Panc1 (cell line): ENCODE results near the gene SUPT5H. TPM values are rescaled to one million over a fixed set of nuclear protein-coding genes. Genes with fewer than 3 reads are reported as not detected.
"Not testable (repeated sequence)": the region's sequence is repeated elsewhere in the genome, so short reads cannot be mapped to it uniquely, and the experiment has no call there.

Experiments
- ATAC-seq: fragments of 200-7000 bp; cut with Tn5 transposase; 2 replicates; pipeline ENCODE4 v1.9.1; 2020; ENCODE audit warnings: mild to moderate bottlenecking, moderate library complexity
- BruUV-seq: library from RNA; stranded (reverse); fragments of 400-500 nt; replicated peaks from 2 replicates; lab custom pipeline; 2021; lab: Mats Ljungman, UMichigan
- CTCF ChIA-PET: fragments of 300-600 bp; sonication (Branson Sonifier 250); formaldehyde crosslinking; loops from one replicate; lab custom pipeline; 2022; ENCODE audit warnings: antibody characterized with exemption; lab: Charles Lee
- POLR2A ChIA-PET: fragments of 300-600 bp; sonication (Branson Sonifier 250); formaldehyde crosslinking; loops from one replicate; lab custom pipeline; 2022; ENCODE audit warnings: antibody characterized with exemption; lab: Charles Lee
- DNase-seq: peaks from one replicate; pipeline ENCODE4 v3.0.0-alpha.2; 2010; ENCODE audit warnings: low read depth, low spot score
- H3K27ac ChIP-seq: 2 replicates; pipeline ENCODE4 v1.5.1; 2011; ENCODE audit warnings: mild to moderate bottlenecking, low read length, inconsistent platforms
- H3K27me3 ChIP-seq: fragments of 200-500 bp; sonication (Bioruptor generic); 2 replicates; pipeline ENCODE4 v1.6.0; 2014; ENCODE audit warnings: low read length, inconsistent platforms; ENCODE audit not compliant: control insufficient read depth, insufficient read depth
- H3K36me3 ChIP-seq: fragments of 200-500 bp; sonication (Bioruptor generic); 2 replicates; pipeline ENCODE4 v1.5.1; 2014; ENCODE audit warnings: inconsistent platforms, mild to moderate bottlenecking, low read length, moderate library complexity; ENCODE audit not compliant: control insufficient read depth, insufficient read depth
- H3K4me1 ChIP-seq: 2 replicates; pipeline ENCODE4 v1.5.1; 2011; ENCODE audit warnings: inconsistent platforms, mild to moderate bottlenecking, low read length, moderate library complexity; ENCODE audit not compliant: control insufficient read depth, insufficient read depth
- H3K4me3 ChIP-seq, 2 experiments: 2 replicates each; pipeline ENCODE4 v1.5.1; 2011 to 2012; ENCODE audit warnings: low read depth in 2 of 2, low read length in 2 of 2, mild to moderate bottlenecking in 2 of 2, inconsistent platforms in 1 of 2, moderate library complexity in 1 of 2
- H3K9me3 ChIP-seq: fragments of 200-500 bp; sonication (Bioruptor generic); 2 replicates; pipeline ENCODE4 v1.5.1; 2014; ENCODE audit warnings: low read depth, mild to moderate bottlenecking, inconsistent platforms, low read length, moderate library complexity; ENCODE audit not compliant: control insufficient read depth, insufficient read depth
- POLR2AphosphoS5 ChIP-seq: IDR thresholded peaks from 2 replicates; pipeline ENCODE4 v1.6.1; 2012; ENCODE audit warnings: mild to moderate bottlenecking, low read depth, low read length, moderate library complexity
- REST ChIP-seq, 2 experiments: IDR thresholded peaks; 2 replicates each; pipeline ENCODE4 v1.6.1; 2011 to 2012; ENCODE audit warnings: low read depth in 2 of 2, control low read depth in 1 of 2, low read length in 1 of 2, mild to moderate bottlenecking in 1 of 2, moderate library complexity in 1 of 2; ENCODE audit not compliant: insufficient read depth in 1 of 2
- SIN3A ChIP-seq: IDR thresholded peaks from 2 replicates; pipeline ENCODE4 v1.6.1; 2012; ENCODE audit warnings: low read depth, mild to moderate bottlenecking, low read length, moderate library complexity, borderline replicate concordance; ENCODE audit not compliant: insufficient read depth
- TCF7L2 ChIP-seq: IDR thresholded peaks from 2 replicates; pipeline ENCODE4 v1.6.1; 2011; ENCODE audit warnings: mild to moderate bottlenecking, low read depth, low read length, inconsistent platforms
- in situ Hi-C: cut with HindIII; loops from 2 replicates; pipeline ENCODE4 v1.10.0; 2016; ENCODE audit warnings: low sequenced_read_pairs, low pct_unique_long_range_greater_than_20kb
- intact Hi-C: fragments of 100-400 bp; cut with micrococcal nuclease; formaldehyde crosslinking; loops from one replicate; pipeline ENCODE4 v1.10.0; 2022; ENCODE audit not compliant: unreplicated experiment
- total RNA-seq: library from RNA; stranded (reverse); gene quantifications from one replicate; pipeline ENCODE4 v1.2.1, GENCODE V29; 2021; ENCODE audit not compliant: unreplicated experiment
- TF ChIP-seq, protein P1 (sequence below): fragments of 450-650 bp; IDR thresholded peaks from 2 replicates; pipeline ENCODE4 v1.5.1; 2017; ENCODE audit warnings: mild to moderate bottlenecking

SUPT5H gene
- total RNA-seq, 1 experiment from 2014 or later: 1,614 TPM

DNA sequence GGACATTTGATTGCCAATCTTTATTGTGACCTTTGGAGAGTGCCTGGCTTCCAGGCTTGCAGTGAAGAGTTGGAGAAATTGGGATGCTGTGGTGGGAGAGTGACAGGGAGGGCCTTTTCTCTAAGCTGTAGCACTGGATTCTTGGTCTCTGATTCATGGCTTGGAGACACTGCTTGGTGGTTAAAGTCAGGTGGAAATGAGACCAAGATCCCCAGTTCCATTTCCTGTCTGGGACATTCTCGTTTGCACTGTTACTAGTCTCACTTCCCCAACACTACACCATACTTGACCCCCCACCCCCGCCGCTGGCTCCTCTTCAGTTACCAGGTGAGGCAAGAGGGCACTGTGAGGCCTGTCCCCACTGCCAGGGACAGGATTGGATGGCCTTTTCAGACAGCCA lies 2.9 kb downstream of the SUPT5H start:
- Histone ChIP-seq H3K4me1 (peaks cover 31% of the 10 kb centered on the region), H3K4me3 (peak overlapping the region in 1 of 2 experiments; percentile 1; a peak in 2 of 4 replicates), H3K36me3 (peaks cover 31% of the 10 kb centered on the region), H3K27ac (peak overlapping the region; percentile 4), H3K9me3 (no peaks in the 10 kb centered on the region), H3K27me3 (no peaks in the 10 kb centered on the region)
- CTCF ChIA-PET: interaction anchor here (0.7 to 4.6 kb wide), 10 partner anchors 9 to 222 kb away, joined by 3 to 36 read pairs (median 6); partner anchors contain the start of genes EID2, EID2B and RPS16
- intact Hi-C loops (no loop called here), in situ Hi-C loops (no loop called here)
- TF ChIP-seq, protein P1, sequence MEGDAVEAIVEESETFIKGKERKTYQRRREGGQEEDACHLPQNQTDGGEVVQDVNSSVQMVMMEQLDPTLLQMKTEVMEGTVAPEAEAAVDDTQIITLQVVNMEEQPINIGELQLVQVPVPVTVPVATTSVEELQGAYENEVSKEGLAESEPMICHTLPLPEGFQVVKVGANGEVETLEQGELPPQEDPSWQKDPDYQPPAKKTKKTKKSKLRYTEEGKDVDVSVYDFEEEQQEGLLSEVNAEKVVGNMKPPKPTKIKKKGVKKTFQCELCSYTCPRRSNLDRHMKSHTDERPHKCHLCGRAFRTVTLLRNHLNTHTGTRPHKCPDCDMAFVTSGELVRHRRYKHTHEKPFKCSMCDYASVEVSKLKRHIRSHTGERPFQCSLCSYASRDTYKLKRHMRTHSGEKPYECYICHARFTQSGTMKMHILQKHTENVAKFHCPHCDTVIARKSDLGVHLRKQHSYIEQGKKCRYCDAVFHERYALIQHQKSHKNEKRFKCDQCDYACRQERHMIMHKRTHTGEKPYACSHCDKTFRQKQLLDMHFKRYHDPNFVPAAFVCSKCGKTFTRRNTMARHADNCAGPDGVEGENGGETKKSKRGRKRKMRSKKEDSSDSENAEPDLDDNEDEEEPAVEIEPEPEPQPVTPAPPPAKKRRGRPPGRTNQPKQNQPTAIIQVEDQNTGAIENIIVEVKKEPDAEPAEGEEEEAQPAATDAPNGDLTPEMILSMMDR: no peak
- TF ChIP-seq REST (IDR thresholded peaks at IDR 0.05; ENCODE audit: insufficient read depth in 1 of 2, low read depth in 2 of 2, low read length in 1 of 2): no peak
- TF ChIP-seq TCF7L2: no peak
- BruUV-seq: no TSS peak
- ATAC-seq: no peak
- peak; percentile 95 for DNase-seq
- POLR2A ChIA-PET: interaction anchor here (0.5 to 9.0 kb wide), 10 partner anchors 15 to 857 kb away, joined by 3 to 254 read pairs (median 3); partner anchors contain the start of gene RPS16

DNA sequence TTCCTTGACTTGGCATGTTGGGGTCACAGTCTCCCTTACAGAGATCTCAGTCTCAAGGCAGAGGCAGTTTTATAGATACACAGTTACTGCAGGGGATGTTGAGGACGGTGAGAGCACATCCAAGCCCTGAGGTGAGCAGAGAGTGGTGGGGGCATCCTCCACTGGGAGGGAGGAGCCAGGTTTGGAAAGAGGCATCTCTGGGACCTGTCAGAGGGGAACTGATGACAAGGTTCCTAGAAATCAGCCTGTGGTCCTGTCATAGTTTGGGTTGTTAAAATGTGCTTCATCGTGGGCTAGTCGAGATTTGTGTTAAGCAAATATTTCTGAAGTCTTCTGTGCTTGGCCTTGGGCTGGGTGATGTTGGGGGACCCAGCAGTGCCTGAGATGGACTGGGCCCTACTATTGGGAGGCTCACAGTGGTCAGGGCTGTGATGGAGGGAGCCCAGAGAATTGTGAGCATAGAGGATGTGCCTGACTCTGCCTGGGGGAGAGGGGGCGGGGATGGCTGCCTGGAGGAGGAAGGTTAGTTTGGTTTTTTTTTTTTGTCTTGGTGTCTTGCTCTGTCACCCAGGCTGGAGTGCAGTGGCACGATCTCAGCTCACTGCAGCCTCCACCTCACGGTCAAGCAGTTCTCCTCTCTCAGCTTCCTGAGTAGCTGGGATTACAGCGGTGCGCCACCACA lies 3.9 kb downstream of the SUPT5H start:
- in situ Hi-C loops: no loop called here
- Histone ChIP-seq H3K4me3 (no peak overlapping the region), H3K9me3 (no peaks in the 10 kb centered on the region), H3K27ac (no peak overlapping the region), H3K36me3 (peaks cover 40% of the 10 kb centered on the region), H3K27me3 (no peaks in the 10 kb centered on the region), H3K4me1 (peaks cover 31% of the 10 kb centered on the region)
- ChIA-PET CTCF (interaction anchor here (0.5 to 4.6 kb wide), 12 partner anchors 9 to 300 kb away, joined by 3 to 36 read pairs (median 6); partner anchors contain the start of genes EID2 and RPS16), POLR2A (interaction anchor here (0.5 to 9.0 kb wide), 14 partner anchors 16 to 888 kb away, joined by 3 to 254 read pairs (median 7); partner anchors contain the start of genes EID2B and RPS16)
- intact Hi-C loops: no loop called here
- no TSS peak for BruUV-seq
- ATAC-seq: no peak
- TF ChIP-seq, protein P1: no peak
- TF ChIP-seq POLR2AphosphoS5 (no peak), SIN3A (no peak), REST (IDR thresholded peaks at IDR 0.05; ENCODE audit: insufficient read depth in 1 of 2, low read depth in 2 of 2, low read length in 1 of 2) (no peak), TCF7L2 (no peak)
- no peak for DNase-seq

DNA sequence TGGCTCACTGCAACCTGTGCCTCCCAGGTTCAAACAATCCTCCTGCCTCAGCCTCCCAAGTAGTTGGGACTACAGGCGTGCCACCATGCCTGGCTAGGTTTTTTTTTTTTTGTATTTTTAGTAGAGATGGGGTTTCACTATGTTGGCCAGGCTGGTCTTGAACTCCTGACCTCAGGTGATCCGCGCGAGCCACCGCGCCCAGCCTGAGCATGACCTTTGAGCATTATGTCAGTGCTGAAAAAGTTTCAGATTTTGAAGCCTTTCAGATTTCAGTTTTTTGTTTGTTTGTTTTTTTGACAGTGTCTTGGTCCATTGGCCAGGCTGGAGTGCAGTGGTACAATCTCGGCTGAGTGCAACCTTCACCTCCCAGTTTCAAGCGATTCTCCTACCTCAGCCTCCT lies 5.9 kb downstream of the SUPT5H start:
- Histone ChIP-seq H3K4me1 (peaks cover 29% of the 10 kb centered on the region), H3K36me3 (peaks cover 47% of the 10 kb centered on the region)
- H3K9me3 ChIP-seq, H3K27me3 ChIP-seq, H3K4me3 ChIP-seq, BruUV-seq, ATAC-seq, H3K27ac ChIP-seq, DNase-seq: not testable (repeated sequence)
- ChIA-PET CTCF (interaction anchor here (0.6 to 1.5 kb wide), 3 partner anchors 11 to 391 kb away, joined by 3 read pairs; partner anchors contain the start of gene EID2B), POLR2A (interaction anchor here (0.6 to 9.0 kb wide), 2 partner anchors 9 to 18 kb away, joined by 3 to 254 read pairs; partner anchors contain the start of gene RPS16)
- in situ Hi-C loops (loop anchor here (5.0 kb wide), 1 partner anchor 51 kb away; no protein-coding TSS in a partner anchor), intact Hi-C loops (loop anchor here (2.0 kb wide), 1 partner anchor 22 kb away; no protein-coding TSS in a partner anchor)
